GM06990 (cell line): ENCODE results near the gene ERAP2.

Source experiments
- DNase-seq: peaks from one replicate; pipeline ENCODE4 v3.0.0-alpha.2; 2011; ENCODE audit not compliant: insufficient read length; ENCODE audit errors: extremely low read depth
- H3K27me3 ChIP-seq: replicated peaks from 2 replicates; pipeline ENCODE4 v1.6.0; 2011; ENCODE audit warnings: low read length; ENCODE audit not compliant: control insufficient read depth, insufficient read depth
- H3K36me3 ChIP-seq: 2 replicates; pipeline ENCODE4 v1.5.1; 2011; ENCODE audit warnings: low read length; ENCODE audit not compliant: control insufficient read depth, insufficient read depth
- H3K4me3 ChIP-seq: replicated peaks from 2 replicates; pipeline ENCODE4 v1.5.1; 2011; ENCODE audit warnings: low read depth, mild to moderate bottlenecking, control low read depth, low read length
- TF ChIP-seq, protein P1 (sequence below): IDR thresholded peaks from 2 replicates; pipeline ENCODE4 v1.5.1; 2011; ENCODE audit warnings: low read length, control low read depth, mild to moderate bottlenecking, inconsistent platforms; ENCODE audit not compliant: insufficient read depth, poor library complexity, severe bottlenecking

Gene ERAP2

DNA sequence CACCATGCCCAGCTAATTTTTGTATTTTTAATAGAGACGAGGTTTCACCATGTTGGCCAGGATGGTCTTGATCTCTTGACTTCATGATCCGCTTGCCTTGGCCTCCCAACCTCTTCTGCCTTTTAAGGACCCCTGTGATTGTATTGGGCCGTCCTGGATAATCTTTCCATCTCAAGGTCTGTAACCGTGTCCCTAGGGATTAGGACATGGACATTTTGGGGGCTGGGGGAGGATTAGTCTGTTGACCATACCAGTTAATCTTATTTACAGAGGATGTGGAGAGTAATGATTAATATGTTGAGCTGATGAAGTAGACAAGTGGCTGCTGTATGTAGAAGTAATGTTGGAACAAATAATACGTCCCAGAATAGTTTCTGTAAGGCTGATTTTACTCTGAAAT is 82.7 kb downstream of the ERAP2 start:
- Histone ChIP-seq H3K27me3 (no peaks in the 10 kb centered on the region), H3K36me3 (no peaks in the 10 kb centered on the region), H3K4me3 (peak overlapping the region; percentile 42)
- TF ChIP-seq, protein P1, sequence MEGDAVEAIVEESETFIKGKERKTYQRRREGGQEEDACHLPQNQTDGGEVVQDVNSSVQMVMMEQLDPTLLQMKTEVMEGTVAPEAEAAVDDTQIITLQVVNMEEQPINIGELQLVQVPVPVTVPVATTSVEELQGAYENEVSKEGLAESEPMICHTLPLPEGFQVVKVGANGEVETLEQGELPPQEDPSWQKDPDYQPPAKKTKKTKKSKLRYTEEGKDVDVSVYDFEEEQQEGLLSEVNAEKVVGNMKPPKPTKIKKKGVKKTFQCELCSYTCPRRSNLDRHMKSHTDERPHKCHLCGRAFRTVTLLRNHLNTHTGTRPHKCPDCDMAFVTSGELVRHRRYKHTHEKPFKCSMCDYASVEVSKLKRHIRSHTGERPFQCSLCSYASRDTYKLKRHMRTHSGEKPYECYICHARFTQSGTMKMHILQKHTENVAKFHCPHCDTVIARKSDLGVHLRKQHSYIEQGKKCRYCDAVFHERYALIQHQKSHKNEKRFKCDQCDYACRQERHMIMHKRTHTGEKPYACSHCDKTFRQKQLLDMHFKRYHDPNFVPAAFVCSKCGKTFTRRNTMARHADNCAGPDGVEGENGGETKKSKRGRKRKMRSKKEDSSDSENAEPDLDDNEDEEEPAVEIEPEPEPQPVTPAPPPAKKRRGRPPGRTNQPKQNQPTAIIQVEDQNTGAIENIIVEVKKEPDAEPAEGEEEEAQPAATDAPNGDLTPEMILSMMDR: no peak
- DNase-seq: no peak

DNA sequence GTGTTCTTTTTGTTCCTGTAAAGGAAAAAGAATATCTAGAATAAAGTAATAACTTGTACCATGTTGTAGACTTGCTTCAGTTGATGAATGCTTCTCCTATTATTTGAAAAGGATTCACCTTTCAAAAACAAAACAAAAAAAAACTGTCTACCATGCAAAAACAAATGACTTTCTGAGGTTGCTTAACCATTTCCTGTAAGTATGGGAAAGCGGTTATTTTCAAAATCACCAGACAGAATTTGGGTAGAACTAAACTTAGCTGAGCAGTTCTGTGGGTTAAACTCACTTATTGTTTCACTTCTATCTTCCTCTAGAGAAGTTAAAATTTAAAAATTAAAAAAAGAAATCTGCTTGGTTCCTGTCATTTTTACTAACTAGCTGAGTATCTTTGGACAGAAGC is 84.8 kb downstream of the ERAP2 start:
- H3K4me3 ChIP-seq: no peak overlapping the region; the same call in 1 of the 2 replicates

DNA sequence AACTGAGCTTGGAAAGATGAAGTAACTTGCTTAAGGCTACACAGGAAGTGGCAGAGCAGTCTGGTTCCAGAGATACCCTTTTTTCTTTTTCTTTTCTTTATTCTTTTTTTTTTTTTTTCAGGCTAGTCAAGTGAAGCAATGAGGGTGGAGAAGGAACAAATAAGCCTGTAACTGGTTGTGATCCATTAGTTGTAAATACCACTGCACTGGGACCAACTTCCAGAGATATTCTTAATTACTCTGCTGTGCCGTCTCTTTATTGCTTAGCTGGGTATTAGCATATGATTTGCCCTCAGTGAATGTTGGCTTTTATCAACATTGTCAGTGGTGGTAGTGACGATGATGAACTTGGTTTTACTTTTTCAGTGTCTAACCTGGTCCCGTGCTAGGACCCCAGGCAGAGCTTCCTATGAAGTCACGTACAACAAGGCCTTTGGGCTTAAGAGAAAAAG is 86.3 kb downstream of the ERAP2 start:
- H3K27me3 ChIP-seq: no peaks in the 10 kb centered on the region
- TF ChIP-seq, protein P1: no peak
- H3K4me3 ChIP-seq: no peak overlapping the region
- no peaks in the 10 kb centered on the region; the same call in 1 of the 2 replicates for H3K36me3 ChIP-seq
- DNase-seq: no peak

More for the DNA sequence above, 84.8 kb downstream of the ERAP2 start:
- H3K27me3 ChIP-seq: no peaks in the 10 kb centered on the region
- peak; percentile 62 for DNase-seq
- H3K36me3 ChIP-seq: no peaks in the 10 kb centered on the region
- TF ChIP-seq, protein P1: no peak

DNA sequence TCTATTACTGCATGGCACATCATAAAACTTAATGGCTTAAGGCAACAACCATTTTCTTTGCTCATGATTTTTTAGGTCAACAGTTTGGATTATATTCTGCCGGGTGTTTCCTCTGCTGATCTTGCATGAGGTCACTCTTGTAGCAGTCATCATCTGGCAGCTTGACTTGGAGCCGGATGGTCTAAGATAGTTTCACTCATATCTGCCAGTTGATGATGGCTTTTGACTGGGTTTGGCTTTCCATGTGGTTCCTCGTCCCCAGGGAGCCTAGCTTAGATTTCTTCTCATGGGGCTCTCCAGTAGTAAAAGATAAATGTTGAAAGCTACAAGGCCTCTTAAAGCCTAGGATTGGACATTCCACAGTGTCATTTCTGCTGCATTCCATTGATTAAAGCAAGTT is 87.0 kb downstream of the ERAP2 start:
- H3K36me3 ChIP-seq: no peaks in the 10 kb centered on the region; the same call in 1 of the 2 replicates
- H3K4me3 ChIP-seq: no peak overlapping the region
- no peaks in the 10 kb centered on the region for H3K27me3 ChIP-seq
- TF ChIP-seq, protein P1: no peak
- peak; percentile 30 for DNase-seq

DNA sequence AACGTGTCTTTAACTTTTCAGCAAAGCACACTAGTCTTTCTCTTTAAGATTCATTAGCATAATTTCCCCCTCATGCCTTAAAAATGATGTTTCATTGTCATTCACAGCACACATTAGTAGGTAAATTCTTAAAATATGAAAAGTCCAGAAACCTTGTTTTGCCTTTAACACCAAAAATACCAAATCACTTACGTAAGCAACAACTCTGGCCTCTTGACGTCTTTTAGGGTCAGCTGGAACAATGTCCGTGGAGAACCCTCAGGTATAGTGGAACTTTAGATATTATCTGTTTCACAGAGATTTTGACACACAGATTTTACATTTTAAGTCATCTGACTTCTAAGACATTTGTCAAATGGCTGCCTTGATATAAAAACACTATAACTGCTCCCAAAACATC is 90.5 kb downstream of the ERAP2 start:
- Histone ChIP-seq H3K27me3 (no peaks in the 10 kb centered on the region), H3K36me3 (no peaks in the 10 kb centered on the region; the same call in 1 of the 2 replicates), H3K4me3 (no peak overlapping the region)
- no peak for DNase-seq
- TF ChIP-seq, protein P1: no peak

DNA sequence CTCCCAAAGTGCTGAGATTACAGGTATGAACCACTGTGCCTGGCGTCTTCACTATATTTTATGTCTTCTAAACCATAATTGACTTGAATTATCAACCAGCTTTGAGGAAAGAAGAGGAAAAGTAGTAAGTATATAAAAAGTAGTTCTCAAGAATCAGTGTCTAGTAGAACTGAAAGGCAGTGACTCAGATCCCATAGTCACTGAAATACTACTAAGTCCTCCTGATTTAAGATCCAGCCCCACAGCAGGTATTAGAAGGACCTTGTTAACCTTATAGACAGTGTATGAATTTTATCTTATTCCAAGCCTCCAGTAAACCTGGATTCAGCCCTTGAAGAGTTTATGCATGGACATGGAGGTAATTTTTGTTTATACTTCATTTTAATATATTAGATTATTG is 91.1 kb downstream of the ERAP2 start:
- no peak for DNase-seq
- TF ChIP-seq, protein P1: no peak
- no peaks in the 10 kb centered on the region for H3K27me3 ChIP-seq
- H3K4me3 ChIP-seq: no peak overlapping the region
- no peaks in the 10 kb centered on the region; the same call in 1 of the 2 replicates for H3K36me3 ChIP-seq
